ENCODE data around the gene LRRC23.

Gene LRRC23

DNA sequence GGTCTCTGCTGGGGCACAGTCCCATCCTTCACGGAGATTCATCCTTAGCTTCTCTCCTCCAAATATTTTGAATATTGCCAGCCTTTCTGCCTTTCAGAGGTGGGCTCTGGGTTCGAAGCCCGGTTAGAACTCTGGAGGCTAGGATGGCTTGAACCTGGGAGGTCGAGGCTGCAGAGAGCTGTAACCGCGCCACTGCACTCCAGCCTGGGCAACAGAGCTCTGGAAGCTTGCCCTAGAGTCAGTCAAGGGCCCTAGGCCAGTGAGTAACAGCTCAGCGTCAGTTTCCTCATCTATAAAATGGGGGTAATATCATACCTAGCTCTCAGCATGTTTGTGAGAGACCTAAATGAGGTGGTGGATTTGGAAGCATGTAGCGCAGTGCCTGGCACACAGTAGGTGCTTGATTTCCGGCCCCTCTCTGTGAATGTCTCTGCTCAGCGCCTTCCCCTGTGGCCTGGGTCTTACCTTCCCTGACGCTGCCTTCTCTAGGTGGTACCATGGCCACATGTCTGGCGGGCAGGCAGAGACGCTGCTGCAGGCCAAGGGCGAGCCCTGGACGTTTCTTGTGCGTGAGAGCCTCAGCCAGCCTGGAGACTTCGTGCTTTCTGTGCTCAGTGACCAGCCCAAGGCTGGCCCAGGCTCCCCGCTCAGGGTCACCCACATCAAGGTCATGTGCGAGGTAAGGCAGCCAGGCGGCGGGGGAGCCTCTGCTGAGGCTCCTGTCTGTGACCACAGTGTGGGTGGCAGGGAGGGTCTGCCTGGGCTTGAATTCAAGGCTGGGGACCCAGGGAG lies 49.9 kb downstream of the LRRC23 start:
- no peak for FAIRE-seq
- no peak for DNase-seq (ENCODE audit: insufficient read length, low spot score)

DNA sequence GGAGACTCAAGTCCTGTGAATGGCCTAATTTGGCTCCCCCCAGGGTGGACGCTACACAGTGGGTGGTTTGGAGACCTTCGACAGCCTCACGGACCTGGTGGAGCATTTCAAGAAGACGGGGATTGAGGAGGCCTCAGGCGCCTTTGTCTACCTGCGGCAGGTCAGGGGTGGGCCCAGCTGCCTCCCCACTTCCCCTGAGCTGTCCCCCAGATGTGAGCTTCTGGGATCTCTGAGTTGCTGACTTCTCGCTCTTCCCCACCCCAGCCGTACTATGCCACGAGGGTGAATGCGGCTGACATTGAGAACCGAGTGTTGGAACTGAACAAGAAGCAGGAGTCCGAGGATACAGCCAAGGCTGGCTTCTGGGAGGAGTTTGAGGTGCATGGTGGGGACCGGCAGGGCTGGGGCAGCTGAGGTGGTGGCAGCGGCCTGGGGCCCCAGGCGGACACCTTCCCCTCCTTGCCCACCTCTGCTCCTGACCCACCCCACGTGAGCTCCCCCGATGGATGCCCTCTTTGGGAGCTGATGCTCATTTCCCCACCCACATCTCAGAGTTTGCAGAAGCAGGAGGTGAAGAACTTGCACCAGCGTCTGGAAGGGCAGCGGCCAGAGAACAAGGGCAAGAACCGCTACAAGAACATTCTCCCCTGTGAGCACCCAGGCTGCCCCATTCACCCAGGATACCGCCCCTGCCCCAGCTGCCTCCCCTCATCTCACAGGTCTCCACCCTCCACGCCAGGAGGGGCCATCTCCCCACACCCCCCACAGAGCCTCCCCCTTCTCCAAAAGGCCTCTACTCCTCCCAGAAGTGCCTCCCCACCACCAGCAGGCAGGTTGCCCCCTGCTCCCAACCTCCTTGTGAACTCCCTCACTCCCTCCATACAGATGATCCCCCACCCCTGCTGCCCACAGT lies 50.7 kb downstream of the LRRC23 start:
- FAIRE-seq: peak; percentile 90
- DNase-seq (ENCODE audit: insufficient read length, low spot score): no peak

DNA sequence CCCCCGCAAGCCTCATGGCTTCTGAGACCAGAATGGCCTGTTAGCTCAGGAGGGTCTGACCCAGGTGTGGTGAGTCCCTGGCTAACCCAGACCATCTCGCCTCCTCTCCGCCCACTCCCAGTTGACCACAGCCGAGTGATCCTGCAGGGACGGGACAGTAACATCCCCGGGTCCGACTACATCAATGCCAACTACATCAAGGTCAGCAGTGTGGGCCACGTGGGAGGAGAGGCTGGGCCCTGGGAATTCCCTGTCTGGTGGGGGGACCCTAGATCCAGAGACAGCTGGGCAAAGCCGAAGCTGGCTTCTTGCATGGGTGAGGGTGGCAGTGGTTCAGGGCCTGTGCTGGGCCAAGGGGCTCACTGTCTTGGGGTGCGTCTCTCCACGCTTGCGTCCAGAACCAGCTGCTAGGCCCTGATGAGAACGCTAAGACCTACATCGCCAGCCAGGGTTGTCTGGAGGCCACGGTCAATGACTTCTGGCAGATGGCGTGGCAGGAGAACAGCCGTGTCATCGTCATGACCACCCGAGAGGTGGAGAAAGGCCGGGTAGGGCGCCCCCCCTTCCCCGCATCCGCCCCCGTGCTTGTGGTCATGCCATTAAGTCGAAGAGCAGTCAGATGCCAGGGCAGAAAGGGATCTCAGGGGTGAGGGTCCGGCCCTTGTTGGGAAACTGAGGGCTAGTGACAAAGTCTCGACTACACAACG lies 51.6 kb downstream of the LRRC23 start:
- FAIRE-seq (peak; percentile 78), DNase-seq (ENCODE audit: insufficient read length, low spot score) (no peak)

DNA sequence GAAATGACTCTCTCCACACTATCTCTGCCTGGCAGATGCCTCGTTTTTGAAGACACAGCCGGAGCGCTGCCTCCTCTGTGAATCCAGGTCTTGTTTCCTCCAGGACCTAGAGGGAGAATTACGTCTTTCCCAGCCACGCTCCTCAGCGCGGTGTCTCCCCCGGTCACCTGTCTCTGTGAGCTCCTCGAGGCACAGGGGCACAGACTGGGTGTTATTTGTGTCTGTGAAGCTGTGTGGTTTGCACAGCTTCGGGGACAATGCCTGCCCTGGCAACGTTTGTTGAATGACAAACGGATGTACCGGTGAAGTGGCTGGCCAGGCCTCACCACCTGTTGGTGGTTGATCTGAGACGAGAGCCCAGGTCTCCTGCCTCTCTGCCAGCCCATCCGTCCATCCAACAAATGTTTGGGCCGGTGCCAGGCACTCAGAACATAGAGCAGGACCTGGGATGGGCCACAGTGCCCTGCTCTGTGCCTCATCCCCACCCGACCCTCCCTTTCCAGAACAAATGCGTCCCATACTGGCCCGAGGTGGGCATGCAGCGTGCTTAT lies 52.6 kb downstream of the LRRC23 start:
- DNase-seq (ENCODE audit: insufficient read length, low spot score): no peak
- peak; percentile 53 for FAIRE-seq

DNA sequence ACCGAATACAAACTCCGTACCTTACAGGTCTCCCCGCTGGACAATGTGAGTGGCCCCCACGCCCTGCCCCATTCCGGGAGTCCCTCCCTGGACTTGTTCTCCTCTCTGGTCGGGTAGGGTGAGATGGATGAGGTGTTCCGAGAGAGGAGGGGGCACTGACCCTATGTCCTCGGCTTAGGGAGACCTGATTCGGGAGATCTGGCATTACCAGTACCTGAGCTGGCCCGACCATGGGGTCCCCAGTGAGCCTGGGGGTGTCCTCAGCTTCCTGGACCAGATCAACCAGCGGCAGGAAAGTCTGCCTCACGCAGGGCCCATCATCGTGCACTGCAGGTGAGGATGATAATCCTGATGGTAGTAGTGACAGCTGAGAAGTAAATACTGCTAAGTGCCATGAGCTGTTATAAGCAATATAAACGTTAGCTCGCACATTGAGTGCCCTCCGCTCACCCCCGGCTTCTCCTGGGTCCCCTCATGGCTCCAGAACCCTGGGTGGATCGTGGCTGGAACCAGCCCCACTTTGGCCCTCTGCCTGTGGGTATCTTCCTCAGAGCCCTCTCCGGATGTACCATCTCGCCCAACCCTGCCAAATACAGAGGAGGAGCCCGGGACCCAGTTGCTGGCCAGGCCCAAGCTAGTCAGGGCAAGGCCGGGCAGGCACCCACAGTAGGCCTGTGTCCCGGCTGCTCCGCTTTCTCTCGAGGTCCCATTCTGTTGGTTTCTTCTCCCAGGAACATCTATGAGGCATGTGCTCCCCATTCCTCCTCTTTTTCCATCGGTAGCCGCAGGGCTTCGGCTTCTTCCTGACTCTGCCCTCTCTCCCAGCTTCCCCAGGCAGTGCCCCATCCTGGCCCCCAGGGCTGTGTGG lies 53.4 kb downstream of the LRRC23 start:
- FAIRE-seq (peak; percentile 67), DNase-seq (ENCODE audit: insufficient read length, low spot score) (no peak)

DNA sequence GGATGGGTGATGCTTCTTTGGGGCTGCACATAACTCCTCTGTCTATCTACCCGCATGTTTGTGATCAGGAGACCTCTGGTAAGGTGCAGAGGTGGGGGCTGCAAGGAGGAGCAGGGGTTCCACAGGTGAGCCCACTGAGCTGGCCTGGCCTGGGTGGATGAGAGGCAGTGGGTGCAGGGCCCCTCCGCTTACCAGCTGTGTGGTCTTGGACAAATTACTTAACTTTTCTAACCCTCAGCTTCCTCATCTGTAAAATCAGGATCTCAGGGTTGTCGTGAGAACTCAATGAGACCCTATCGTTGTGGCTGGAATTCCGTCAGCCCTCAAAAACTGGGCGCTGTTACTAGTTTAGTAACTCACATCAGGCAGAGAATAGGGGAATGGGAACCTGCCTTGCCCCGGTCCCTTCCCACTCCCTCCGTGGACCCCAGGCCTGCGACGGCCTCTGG lies 54.0 kb downstream of the LRRC23 start:
- FAIRE-seq (no peak), DNase-seq (ENCODE audit: insufficient read length, low spot score) (no peak)

DNA sequence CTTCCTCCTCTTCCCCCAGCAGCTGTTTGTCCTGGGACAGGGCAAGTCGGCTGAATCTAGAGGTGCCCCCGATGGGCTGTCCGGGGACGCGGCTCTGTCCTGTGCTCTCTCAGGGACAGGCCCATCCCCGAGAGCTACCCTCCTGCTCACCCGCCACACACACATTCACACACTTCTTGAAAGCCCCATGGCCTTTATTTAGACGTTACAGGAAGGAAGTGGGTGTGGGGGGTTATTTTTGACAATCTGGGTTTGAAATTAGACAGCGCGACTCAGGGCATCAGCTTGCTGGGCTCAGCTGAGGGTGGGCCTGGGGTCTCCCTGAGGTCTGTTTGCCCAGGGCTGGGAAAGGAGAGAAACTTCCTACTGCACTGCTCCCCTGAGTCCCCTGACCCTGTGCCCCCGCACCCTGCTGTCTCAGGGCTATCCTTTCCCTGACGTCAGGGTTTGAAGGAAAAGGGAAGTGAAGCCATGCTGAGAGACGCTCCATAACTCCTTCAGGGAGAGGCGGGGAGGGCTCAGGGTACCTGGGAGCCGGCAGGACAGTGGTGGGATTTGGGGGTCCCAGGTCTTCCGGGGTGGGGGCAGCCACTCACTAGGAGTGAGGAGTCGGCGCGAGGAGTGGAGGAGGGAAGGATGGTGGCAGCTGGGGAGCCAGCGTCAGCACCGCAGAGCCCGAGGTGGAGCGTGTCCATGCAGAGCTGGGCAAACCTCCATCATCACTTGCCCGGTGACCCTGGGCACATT lies 54.6 kb downstream of the LRRC23 start:
- DNase-seq (ENCODE audit: insufficient read length, low spot score) (no peak), FAIRE-seq (peak; percentile 97)

DNA sequence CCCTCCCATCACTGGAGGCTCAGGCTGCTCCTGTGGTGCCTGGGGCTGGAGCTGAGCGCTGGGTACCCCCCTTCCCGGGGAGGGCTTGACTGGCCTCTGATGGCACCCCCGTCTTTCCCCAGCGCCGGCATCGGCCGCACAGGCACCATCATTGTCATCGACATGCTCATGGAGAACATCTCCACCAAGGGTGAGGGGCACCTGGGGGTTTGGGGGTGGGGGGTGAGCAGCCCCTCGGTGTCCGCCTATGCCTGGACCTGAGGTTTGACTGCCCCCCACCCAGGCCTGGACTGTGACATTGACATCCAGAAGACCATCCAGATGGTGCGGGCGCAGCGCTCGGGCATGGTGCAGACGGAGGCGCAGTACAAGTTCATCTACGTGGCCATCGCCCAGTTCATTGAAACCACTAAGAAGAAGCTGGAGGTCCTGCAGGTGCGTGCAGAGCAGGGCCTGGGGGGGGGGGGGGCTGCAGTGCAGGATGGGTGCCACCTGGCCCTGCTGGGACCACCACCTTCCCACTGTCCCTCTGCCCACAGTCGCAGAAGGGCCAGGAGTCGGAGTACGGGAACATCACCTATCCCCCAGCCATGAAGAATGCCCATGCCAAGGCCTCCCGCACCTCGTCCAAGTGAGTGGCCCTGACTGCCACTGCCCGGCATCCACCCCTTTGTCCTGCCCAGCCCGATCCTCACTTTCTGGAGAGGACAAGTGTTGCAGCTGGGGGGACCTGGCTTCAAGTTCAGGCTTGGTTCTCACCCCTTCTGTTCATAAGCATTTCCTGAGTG lies 55.4 kb downstream of the LRRC23 start:
- FAIRE-seq: no peak
- DNase-seq (ENCODE audit: insufficient read length, low spot score): no peak

DNA sequence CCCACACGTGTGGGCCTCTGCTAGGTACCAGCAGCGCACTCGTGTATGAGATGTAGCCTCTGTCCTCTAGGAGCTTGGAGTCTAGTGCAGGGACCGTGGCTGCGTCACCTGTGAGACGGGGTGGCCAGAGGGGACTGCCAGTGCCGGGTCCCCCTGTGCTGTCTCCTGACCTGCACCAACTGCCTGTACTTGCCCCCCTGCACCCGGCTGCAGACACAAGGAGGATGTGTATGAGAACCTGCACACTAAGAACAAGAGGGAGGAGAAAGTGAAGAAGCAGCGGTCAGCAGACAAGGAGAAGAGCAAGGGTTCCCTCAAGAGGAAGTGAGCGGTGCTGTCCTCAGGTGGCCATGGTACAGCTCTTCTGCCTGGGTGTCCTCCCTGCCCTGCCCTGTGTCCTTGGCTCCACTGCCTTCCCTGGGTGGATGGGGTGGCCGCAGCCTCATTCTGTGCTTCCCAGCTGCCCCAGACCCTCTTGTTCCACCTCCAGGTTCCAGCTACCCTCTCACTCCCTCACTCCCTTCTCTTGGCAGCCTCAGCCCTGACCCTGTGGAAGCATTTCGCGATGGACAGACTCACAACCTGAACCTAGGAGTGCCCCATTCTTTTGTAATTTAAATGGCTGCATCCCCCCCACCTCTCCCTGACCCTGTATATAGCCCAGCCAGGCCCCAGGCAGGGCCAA lies 56.1 kb downstream of the LRRC23 start:
- DNase-seq (ENCODE audit: insufficient read length, low spot score) (no peak), FAIRE-seq (peak; percentile 96)

DNA sequence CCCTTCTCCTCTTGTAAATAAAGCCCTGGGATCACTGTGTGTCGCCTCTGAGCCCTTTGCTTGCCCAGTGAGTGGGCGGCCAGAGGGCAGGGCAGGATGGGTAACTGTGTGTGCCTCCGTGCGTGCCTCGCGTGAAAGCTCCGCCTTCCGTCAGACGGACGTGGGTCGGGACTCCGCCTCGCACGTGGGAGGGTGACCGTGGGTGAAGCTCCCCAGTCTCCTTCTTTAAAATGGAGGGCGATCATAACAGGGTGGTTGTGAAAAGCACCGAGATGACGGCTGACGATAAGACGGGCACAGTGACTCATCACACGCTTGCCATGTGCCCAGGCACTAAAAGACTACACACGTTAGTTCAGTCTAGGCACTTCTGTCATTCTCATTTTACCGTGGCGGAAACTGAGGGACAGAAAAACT lies 56.7 kb downstream of the LRRC23 start:
- no peak for FAIRE-seq
- DNase-seq (ENCODE audit: insufficient read length, low spot score): no peak

DNA sequence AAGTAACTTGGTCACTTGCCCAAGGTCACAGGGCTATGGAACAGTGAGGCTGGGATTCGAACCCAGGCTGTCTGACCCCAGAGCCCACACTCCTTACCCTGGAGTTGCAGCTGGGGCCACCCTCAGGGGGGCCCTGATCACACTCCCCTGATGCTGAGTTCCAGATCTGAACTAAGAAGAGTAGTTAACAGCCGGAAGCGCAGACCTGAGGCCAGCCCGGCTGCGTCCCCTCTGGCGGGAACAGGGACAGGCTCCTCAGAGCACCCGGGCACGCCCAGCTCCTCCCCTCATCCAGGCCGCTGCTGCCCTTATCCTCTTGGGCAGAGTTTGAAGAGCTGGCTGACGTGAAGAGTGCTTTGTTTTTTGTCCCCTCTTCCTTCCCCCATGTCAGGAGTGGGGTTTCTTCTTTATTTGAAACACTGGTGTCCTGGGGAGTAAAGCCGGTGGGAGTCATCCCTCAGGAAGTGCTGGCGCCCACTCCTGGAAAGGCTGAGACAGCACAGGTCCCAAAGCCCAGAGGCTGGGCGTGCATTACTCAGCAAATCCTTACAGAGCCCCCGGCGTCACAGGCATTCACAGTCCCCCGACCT lies 57.2 kb downstream of the LRRC23 start:
- FAIRE-seq: peak; percentile 92
- no peak for DNase-seq (ENCODE audit: insufficient read length, low spot score)

DNA sequence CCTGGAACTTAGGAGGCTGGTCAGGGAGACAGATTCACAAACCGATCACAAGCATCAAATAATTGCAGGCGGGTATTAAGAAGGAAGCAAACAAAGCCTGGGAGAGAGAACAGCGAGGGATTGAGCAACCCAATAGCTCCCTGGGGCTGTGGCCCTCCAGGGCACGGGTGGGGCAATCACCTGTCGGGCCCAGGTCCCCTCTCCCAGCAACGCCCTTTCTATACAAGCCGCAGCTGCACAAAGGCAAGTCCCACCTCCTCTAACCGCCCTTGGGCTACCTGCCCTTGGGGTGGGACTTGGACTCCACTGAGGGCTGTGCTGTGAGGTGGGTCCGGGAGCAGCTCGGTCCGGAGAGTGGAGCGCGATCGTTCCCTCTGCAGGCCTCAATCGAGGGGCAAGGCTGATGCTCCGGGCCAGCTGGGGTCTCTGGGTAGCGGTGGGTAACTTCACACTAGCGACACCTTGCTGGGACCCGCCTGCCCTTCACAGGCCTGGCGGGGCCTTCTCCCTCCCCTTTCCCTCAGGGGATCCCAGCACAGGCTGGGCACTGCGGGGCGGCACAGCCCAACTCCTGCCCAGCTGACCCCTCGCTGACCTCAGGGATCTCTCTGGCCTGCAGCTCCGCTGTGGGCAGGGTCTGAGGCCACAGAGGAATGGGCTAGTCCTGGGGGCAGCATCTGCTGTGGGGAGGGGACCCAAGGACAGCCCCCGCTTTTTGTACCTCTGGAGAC lies 57.8 kb downstream of the LRRC23 start:
- DNase-seq (ENCODE audit: insufficient read length, low spot score) (no peak), FAIRE-seq (no peak)

DNA sequence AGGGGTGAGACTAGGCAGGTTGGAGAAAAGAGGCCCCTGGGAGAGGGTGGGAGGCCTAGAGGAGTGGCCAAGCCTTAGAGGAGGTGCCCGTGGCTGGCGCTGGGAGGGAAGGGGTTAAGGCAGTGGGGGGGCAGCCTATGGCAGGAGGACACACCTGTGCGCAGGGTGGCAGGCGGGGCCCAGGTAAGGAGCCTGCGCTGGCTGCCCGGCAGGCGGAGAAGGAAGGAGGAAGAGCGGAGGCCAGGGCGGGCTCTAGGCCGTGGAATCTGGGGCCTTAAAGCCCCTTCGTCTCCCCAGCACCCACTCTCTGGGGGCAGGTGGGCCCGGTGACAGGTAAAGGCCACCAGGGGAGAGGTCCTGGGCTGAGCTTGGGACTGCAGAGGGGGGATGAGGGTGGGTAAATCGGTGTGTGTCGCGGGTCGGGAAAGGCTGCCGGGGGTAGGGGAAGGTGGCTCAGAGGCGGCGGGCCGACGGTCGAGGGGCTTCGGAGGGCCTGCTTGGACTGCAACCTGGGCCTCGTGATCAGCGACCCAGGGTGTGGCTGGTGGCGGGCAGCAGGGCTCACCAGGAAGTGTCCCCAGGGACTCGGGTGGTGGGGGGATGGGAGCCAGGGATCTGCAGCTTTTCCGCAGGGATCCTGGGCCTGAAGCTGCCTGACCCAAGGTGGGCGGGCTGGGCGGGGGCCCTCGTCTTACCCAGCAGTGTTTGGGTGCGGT lies 58.6 kb downstream of the LRRC23 start:
- no peak for DNase-seq (ENCODE audit: insufficient read length, low spot score)
- FAIRE-seq: no peak
